Panc1 (cell line): ENCODE results near the gene ASCL3.

ENCODE experiments used
- POLR2AphosphoS5 ChIP-seq: IDR thresholded peaks from 2 replicates; pipeline ENCODE4 v1.6.1; 2012; ENCODE audit warnings: mild to moderate bottlenecking, low read depth, low read length, moderate library complexity
- SIN3A ChIP-seq: IDR thresholded peaks from 2 replicates; pipeline ENCODE4 v1.6.1; 2012; ENCODE audit warnings: low read depth, mild to moderate bottlenecking, low read length, moderate library complexity, borderline replicate concordance; ENCODE audit not compliant: insufficient read depth
- TCF7L2 ChIP-seq: IDR thresholded peaks from 2 replicates; pipeline ENCODE4 v1.6.1; 2011; ENCODE audit warnings: mild to moderate bottlenecking, low read depth, low read length, inconsistent platforms
- TF ChIP-seq, protein P1 (sequence below): fragments of 450-650 bp; IDR thresholded peaks from 2 replicates; pipeline ENCODE4 v1.5.1; 2017; ENCODE audit warnings: mild to moderate bottlenecking
- TF ChIP-seq, protein P2 (sequence below), 2 experiments: IDR thresholded peaks; 2 replicates each; pipeline ENCODE4 v1.6.1; 2011 to 2012; ENCODE audit warnings: low read depth in 2 of 2, control low read depth in 1 of 2, low read length in 1 of 2, mild to moderate bottlenecking in 1 of 2, moderate library complexity in 1 of 2; ENCODE audit not compliant: insufficient read depth in 1 of 2

DNA sequence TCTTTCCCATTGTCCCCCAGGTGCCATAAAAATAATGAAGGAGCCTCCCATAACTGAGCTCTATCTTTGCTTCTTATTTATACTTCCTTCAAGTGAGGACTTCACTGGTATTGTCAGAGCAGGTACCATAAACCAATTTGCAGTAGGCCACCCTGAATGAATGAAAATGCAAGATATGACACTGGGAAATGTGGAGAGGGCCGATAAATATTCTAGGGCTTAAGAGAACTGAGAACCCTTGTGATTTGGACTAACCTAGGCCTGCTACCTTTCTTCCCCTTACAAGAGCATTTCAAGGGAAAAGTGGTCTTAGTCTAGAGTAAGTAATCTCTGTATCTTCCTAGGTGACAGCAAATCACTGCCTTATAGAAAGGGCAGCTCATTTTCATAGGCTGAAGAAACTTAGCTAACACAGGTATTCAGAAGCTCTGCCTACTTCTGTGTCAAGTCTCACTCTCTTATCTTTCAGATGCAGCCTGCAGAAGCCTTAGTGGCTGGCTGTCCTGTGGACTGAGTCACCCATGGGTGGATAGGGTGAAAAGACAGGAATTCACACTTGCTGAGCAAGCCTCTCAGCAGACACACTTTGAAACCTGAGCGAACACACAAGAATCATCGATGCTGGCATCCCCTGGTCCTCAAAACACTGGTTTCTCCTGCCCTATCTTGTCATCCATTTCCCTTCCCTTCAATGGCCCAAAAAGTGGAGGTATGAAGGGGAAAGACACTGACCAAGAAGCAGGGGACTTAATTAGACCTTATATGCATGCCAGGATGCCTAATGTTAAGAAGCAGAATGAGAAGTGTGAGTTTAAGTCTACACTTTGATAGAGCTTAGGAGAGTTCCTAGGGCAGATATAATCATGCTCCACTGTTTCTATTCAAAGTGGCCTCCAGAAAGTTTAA is 45.8 kb upstream of the ASCL3 start:
- TF ChIP-seq, protein P1, sequence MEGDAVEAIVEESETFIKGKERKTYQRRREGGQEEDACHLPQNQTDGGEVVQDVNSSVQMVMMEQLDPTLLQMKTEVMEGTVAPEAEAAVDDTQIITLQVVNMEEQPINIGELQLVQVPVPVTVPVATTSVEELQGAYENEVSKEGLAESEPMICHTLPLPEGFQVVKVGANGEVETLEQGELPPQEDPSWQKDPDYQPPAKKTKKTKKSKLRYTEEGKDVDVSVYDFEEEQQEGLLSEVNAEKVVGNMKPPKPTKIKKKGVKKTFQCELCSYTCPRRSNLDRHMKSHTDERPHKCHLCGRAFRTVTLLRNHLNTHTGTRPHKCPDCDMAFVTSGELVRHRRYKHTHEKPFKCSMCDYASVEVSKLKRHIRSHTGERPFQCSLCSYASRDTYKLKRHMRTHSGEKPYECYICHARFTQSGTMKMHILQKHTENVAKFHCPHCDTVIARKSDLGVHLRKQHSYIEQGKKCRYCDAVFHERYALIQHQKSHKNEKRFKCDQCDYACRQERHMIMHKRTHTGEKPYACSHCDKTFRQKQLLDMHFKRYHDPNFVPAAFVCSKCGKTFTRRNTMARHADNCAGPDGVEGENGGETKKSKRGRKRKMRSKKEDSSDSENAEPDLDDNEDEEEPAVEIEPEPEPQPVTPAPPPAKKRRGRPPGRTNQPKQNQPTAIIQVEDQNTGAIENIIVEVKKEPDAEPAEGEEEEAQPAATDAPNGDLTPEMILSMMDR = no peak
- TF ChIP-seq POLR2AphosphoS5 (no peak), SIN3A (no peak), TCF7L2 (no peak)
- TF ChIP-seq, protein P2, sequence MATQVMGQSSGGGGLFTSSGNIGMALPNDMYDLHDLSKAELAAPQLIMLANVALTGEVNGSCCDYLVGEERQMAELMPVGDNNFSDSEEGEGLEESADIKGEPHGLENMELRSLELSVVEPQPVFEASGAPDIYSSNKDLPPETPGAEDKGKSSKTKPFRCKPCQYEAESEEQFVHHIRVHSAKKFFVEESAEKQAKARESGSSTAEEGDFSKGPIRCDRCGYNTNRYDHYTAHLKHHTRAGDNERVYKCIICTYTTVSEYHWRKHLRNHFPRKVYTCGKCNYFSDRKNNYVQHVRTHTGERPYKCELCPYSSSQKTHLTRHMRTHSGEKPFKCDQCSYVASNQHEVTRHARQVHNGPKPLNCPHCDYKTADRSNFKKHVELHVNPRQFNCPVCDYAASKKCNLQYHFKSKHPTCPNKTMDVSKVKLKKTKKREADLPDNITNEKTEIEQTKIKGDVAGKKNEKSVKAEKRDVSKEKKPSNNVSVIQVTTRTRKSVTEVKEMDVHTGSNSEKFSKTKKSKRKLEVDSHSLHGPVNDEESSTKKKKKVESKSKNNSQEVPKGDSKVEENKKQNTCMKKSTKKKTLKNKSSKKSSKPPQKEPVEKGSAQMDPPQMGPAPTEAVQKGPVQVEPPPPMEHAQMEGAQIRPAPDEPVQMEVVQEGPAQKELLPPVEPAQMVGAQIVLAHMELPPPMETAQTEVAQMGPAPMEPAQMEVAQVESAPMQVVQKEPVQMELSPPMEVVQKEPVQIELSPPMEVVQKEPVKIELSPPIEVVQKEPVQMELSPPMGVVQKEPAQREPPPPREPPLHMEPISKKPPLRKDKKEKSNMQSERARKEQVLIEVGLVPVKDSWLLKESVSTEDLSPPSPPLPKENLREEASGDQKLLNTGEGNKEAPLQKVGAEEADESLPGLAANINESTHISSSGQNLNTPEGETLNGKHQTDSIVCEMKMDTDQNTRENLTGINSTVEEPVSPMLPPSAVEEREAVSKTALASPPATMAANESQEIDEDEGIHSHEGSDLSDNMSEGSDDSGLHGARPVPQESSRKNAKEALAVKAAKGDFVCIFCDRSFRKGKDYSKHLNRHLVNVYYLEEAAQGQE (IDR thresholded peaks at IDR 0.05; ENCODE audit: insufficient read depth in 1 of 2, low read depth in 2 of 2, low read length in 1 of 2) = no peak
